Spleen (tissue), 11 donors: ENCODE data around the gene MED29. TPM values are rescaled to one million over a fixed set of nuclear protein-coding genes. Genes with fewer than 3 reads are reported as not detected.
A peak's percentile ranks its signal among the peaks of the same experiment; 100 is the strongest.

Experiments
- DNase-seq: peaks from one replicate; pipeline ENCODE4 v3.0.0-alpha.2; 2020
- H3K27ac ChIP-seq, 8 donors: fragments of 200-600 bp; sonication (generic) in 7 of 8; 1 replicate in 4 of 8; 2 replicates in 4 of 8; pipeline versions ENCODE4 v1.5.0 to v1.8.0; 2016 to 2021; ENCODE audit warnings: inconsistent platforms in 4 of 8, mild to moderate bottlenecking in 4 of 8, moderate library complexity in 1 of 8
- H3K27me3 ChIP-seq, 7 donors: fragments of 200-600 bp; sonication (generic) in 6 of 7; replicated peaks in 1 of 7; 1 replicate in 4 of 7; 2 replicates in 3 of 7; pipeline versions ENCODE4 v1.5.0 to v1.8.0; 2016 to 2021; ENCODE audit warnings: inconsistent platforms in 3 of 7, mild to moderate bottlenecking in 1 of 7
- H3K36me3 ChIP-seq, 6 donors: fragments of 200-600 bp; sonication (generic) in 5 of 6; 1 replicate in 4 of 6; 2 replicates in 2 of 6; pipeline versions ENCODE4 v1.5.0 to v1.8.0; 2016 to 2021; ENCODE audit warnings: inconsistent platforms in 2 of 6
- H3K4me1 ChIP-seq, 6 donors: fragments of 200-600 bp; sonication (generic) in 5 of 6; 1 replicate in 3 of 6; 2 replicates in 3 of 6; pipeline versions ENCODE4 v1.5.0 to v1.8.0; 2016 to 2021; ENCODE audit warnings: inconsistent platforms in 3 of 6
- H3K4me3 ChIP-seq, 8 donors: fragments of 200-600 bp; sonication (generic) in 7 of 8; 1 replicate in 4 of 8; 2 replicates in 4 of 8; pipeline versions ENCODE4 v1.5.0 to v1.8.0; 2016 to 2021; ENCODE audit warnings: inconsistent platforms in 4 of 8, mild to moderate bottlenecking in 4 of 8, moderate library complexity in 2 of 8
- H3K9me3 ChIP-seq, 8 donors: fragments of 200-600 bp; sonication (generic) in 7 of 8; 1 replicate in 4 of 8; 2 replicates in 4 of 8; pipeline versions ENCODE4 v1.5.0 to v1.8.0; 2016 to 2021; ENCODE audit warnings: inconsistent platforms in 4 of 8
- POLR2A ChIP-seq, 3 donors: fragments of 450-650 bp; IDR thresholded peaks; one replicate each; pipeline ENCODE4 v1.5.1; 2017; ENCODE audit warnings: antibody characterized with exemption in 3 of 3, mild to moderate bottlenecking in 1 of 3
- POLR2AphosphoS5 ChIP-seq, 3 donors: sonication (generic); formaldehyde crosslinking; IDR thresholded peaks; one replicate each; pipeline ENCODE4 v1.5.1; 2017; ENCODE audit warnings: antibody characterized with exemption in 3 of 3
- WGBS, 5 donors: extraction: QIAGEN DNeasy Blood & Tissue Kit in 3 of 5; methylation state at CpG; one replicate each; pipeline versions ENCODE4 v1.1.5 to v1.1.7; 2013 to 2018; 5-methylcytosine and 5-hydroxymethylcytosine counted together
- intact Hi-C: fragments of 100-400 bp; cut with DNase I; formaldehyde crosslinking; loops from one replicate; pipeline ENCODE4 v1.15.0; 2023; ENCODE audit warnings: low total_unique reads
- polyA plus RNA-seq, 3 donors: library from polyadenylated mRNA; stranded (reverse); fragments of 200-250 nt; gene quantifications; one replicate each; pipeline ENCODE4 v1.2.1, GENCODE V29; 2013
- total RNA-seq, 7 donors: library from RNA; depleted of rRNA in 3 of 7; stranded (reverse); fragments of >200 nt in 3 of 7; fragmentation: NEBNext Ultra II Directional in 4 of 7; extraction: Animal tissue kit (Norgen Biotek cat#: 25700) in 4 of 7; gene quantifications; one replicate each; pipeline versions ENCODE4 v1.1.0 to v1.2.1, GENCODE V29; 2016 to 2021
- TF ChIP-seq, protein P1 (sequence below), 11 experiments: fragments of 200-600 bp in 7 of 11; fragments of 450-650 bp in 4 of 11; sonication (generic) in 4 of 11; IDR thresholded peaks in 8 of 11; conservative IDR thresholded peaks in 3 of 11; 1 replicate in 7 of 11; 2 replicates in 4 of 11; pipeline versions ENCODE4 v1.4.0 to v1.8.0; 2016 to 2021; ENCODE audit warnings: antibody characterized with exemption in 11 of 11, inconsistent platforms in 4 of 11, mild to moderate bottlenecking in 1 of 11
- donor health status: healthy with polysubstance abuse.
- donor health status: DM: no; HTN: no; CAD: no; lungs with moderate emphysema.
- donor health status: DM: no; HTN: no; CAD: no.
- donor health status: Bipolar disorder and iron deficiency.
- donor health status: healthy.
- donor health status: DM: no; HTN: no; CAD: no.
- donor health status: DM: yes; HTN: yes; CAD: no.

MED29 gene
- total and polyA plus RNA-seq, 10 donors = 15.5 to 45.7 (median 30.4) TPM

DNA sequence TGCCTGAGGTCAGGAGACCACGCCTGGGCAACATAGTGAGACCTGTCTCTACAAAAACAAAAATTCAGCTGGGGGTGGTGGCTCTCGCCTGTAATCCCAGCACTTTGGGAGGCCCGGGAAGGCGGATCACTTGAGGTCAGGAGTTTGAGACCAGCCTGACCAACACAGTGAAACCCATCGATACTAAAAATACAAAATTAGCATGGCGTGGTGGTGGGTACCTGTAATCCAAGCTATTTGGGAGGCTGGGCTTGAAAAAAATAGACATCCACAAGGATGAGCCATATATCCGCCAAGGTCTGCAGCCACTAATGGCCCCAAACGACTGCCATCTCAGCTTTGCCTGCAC lies 41.5 kb downstream of the MED29 start:
- intact Hi-C loops = no loop called here
- no peak overlapping the region for H3K27ac ChIP-seq
- peak overlapping the region in 1 of 8 donors; percentile 0 for H3K4me3 ChIP-seq
- no peaks in the 10 kb centered on the region for H3K9me3 ChIP-seq
- DNase-seq = peak; percentile 38
- 87 to 95% (median 95%) methylated on average over 8 of the region's 8 CpGs for WGBS, 5 donors
- TF ChIP-seq, protein P1, sequence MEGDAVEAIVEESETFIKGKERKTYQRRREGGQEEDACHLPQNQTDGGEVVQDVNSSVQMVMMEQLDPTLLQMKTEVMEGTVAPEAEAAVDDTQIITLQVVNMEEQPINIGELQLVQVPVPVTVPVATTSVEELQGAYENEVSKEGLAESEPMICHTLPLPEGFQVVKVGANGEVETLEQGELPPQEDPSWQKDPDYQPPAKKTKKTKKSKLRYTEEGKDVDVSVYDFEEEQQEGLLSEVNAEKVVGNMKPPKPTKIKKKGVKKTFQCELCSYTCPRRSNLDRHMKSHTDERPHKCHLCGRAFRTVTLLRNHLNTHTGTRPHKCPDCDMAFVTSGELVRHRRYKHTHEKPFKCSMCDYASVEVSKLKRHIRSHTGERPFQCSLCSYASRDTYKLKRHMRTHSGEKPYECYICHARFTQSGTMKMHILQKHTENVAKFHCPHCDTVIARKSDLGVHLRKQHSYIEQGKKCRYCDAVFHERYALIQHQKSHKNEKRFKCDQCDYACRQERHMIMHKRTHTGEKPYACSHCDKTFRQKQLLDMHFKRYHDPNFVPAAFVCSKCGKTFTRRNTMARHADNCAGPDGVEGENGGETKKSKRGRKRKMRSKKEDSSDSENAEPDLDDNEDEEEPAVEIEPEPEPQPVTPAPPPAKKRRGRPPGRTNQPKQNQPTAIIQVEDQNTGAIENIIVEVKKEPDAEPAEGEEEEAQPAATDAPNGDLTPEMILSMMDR (IDR thresholded peaks at IDR 0.05 in 8 of 11, conservative IDR thresholded peaks at IDR 0.05 in 3 of 11) = no peak
- TF ChIP-seq POLR2A (IDR thresholded peaks at IDR 0.05) = no peak
- no peak for TF ChIP-seq POLR2AphosphoS5 (IDR thresholded peaks at IDR 0.05)
- no peaks in the 10 kb centered on the region for H3K27me3 ChIP-seq
- peaks cover 21 to 75% (median 53%) of the 10 kb centered on the region in 6 donors for H3K4me1 ChIP-seq
- H3K36me3 ChIP-seq = peaks cover 0 to 40% (median 28%) of the 10 kb centered on the region in 6 donors

DNA sequence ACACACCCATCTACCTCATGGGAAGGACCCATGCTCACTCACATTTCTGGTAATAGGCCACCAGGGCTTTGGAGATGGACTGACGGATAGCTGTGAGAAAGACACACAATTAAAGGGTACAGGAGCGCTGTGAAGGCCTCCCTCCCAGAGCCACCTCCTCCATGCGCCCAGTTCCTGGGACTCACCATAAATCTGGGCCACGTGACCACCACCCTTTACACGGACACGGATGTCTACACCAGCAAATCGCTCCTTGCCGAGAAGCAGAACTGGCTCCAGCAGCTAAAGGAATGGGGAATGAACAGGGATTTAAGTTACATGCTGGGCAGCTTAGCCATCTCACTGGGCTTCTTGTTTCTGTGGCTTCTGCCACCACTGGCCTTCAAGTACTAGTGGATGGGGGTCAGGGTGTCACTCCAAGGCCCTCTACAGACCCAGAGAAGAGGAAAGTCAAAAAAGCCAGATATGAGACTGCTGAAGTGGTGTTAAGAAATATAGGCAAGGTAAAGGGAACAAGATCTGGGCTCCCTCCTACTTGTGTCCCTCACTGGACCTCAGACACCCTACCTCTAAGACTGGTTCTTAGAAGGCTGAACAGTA lies 42.4 kb downstream of the MED29 start:
- Histone ChIP-seq H3K36me3 (peaks cover 0 to 40% (median 28%) of the 10 kb centered on the region in 6 donors), H3K4me3 (peak overlapping the region in 1 of 8 donors; percentile 92), H3K27me3 (no peaks in the 10 kb centered on the region), H3K9me3 (no peaks in the 10 kb centered on the region), H3K27ac (peak overlapping the region in 4 of 8 donors; percentile 16 to 94 (median 56)), H3K4me1 (peaks cover 21 to 74% (median 52%) of the 10 kb centered on the region in 6 donors)
- intact Hi-C loops = no loop called here
- 90 to 98% (median 95%) methylated on average over 7 to 8 of the region's 8 CpGs for WGBS, 5 donors
- peak; percentile 54 for DNase-seq
- no peak for TF ChIP-seq POLR2A (IDR thresholded peaks at IDR 0.05)
- TF ChIP-seq, protein P1 (IDR thresholded peaks at IDR 0.05 in 8 of 11, conservative IDR thresholded peaks at IDR 0.05 in 3 of 11) = no peak
- TF ChIP-seq POLR2AphosphoS5 (IDR thresholded peaks at IDR 0.05) = no peak

DNA sequence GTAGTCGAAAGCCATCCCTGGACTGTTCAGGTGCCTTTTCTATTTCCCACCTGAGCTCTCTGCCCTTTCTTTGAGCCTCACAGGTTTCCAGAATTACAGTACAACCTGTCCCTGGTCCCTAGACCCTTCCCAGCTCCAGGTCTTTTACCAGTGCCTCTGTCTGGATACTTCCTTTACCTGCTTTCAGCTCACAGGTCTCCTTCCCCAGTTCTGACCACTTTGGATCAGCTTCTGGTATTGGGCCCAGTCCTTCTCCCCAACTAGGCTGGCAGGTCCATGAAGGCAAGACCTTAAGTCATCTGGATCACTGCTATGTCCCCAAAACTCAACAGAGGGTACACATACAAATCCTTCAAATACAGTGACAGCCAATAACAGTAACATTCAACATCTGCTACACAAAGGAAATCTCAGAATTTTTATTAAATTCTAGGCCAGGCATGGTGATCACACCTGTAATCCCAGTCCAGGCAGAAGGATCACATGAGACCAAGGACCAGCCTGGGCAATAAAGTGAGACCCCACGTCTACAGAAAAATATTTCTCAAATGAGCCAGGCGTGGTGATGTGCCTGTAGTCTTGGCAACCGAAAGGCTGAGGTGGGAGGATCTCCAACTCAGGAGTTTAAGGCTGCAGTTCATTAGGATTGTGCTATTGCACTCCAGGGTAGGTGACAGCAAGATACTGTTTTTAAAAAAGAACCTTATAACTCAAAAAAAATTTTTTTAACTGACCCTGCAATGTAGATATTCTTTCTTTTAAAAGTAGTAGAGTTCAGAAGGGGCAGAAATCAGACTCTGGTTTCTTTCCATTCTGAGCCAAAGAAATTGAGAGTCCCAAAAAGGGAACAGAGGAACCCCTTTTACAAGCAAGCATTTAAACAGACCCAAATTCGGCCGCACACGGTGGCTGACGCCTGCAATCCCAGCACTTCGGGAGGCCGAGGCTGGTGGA lies 43.2 kb downstream of the MED29 start:
- TF ChIP-seq POLR2A (IDR thresholded peaks at IDR 0.05) (no peak), POLR2AphosphoS5 (IDR thresholded peaks at IDR 0.05) (no peak)
- TF ChIP-seq, protein P1 (IDR thresholded peaks at IDR 0.05 in 8 of 11, conservative IDR thresholded peaks at IDR 0.05 in 3 of 11) = no peak
- Histone ChIP-seq H3K27ac (peak overlapping the region in 7 of 8 donors; percentile 20 to 94 (median 92)), H3K4me1 (peaks cover 21 to 67% (median 48%) of the 10 kb centered on the region in 6 donors)

More for the DNA sequence above, 43.2 kb downstream of the MED29 start:
- H3K4me3 ChIP-seq = peak overlapping the region; percentile 54 to 97 (median 92)
- no peaks in the 10 kb centered on the region for H3K9me3 ChIP-seq
- WGBS, 5 donors = 32 to 63% (median 49%) methylated on average over 10 of the region's 10 CpGs
- intact Hi-C loops = no loop called here
- H3K36me3 ChIP-seq = peaks cover 0 to 40% (median 28%) of the 10 kb centered on the region in 6 donors
- no peaks in the 10 kb centered on the region for H3K27me3 ChIP-seq
- no peak for DNase-seq
